MCF 10A (cell line): Measurements from ENCODE around the gene HECTD2. TPM values are rescaled to one million over a fixed set of nuclear protein-coding genes. Genes with fewer than 3 reads are reported as not detected.

Experiments used
- BruUV-seq: library from RNA; stranded (reverse); fragments of 400-500 nt; replicated peaks from 2 replicates; lab custom pipeline; 2021; lab: Mats Ljungman, UMichigan
- CTCF ChIA-PET: fragments of 300-600 bp; sonication (Branson Sonifier 250); formaldehyde crosslinking; extraction: SDS; loops from one replicate; lab custom pipeline; 2021; ENCODE audit warnings: antibody characterized with exemption, inconsistent platforms; lab: Yijun Ruan, JAX
- POLR2A ChIA-PET: fragments of 300-600, 350-650 bp; sonication (Branson Sonifier 250); formaldehyde crosslinking; extraction: SDS; loops from one replicate; lab custom pipeline; 2020; ENCODE audit warnings: antibody characterized with exemption, inconsistent platforms; lab: Yijun Ruan, JAX
- DNase-seq: peaks from one replicate; pipeline ENCODE4 v3.0.0-alpha.2; 2018; ENCODE audit not compliant: unreplicated experiment
- H3K27ac Mint-ChIP-seq: one replicate; pipeline ENCODE4 v1.8.0; 2022; ENCODE audit warnings: mild to moderate bottlenecking, low read depth, mixed read lengths; ENCODE audit not compliant: unreplicated experiment
- H3K27me3 Mint-ChIP-seq: one replicate; pipeline ENCODE4 v1.8.0; 2022; ENCODE audit warnings: mixed read lengths; ENCODE audit not compliant: insufficient read depth, unreplicated experiment
- H3K36me3 Mint-ChIP-seq: one replicate; pipeline ENCODE4 v1.8.0; 2022; ENCODE audit warnings: mild to moderate bottlenecking, moderate library complexity, mixed read lengths; ENCODE audit not compliant: insufficient read depth, unreplicated experiment
- H3K4me1 Mint-ChIP-seq: one replicate; pipeline ENCODE4 v1.8.0; 2022; ENCODE audit warnings: mixed read lengths; ENCODE audit not compliant: insufficient read depth, unreplicated experiment
- H3K4me3 Mint-ChIP-seq: one replicate; pipeline ENCODE4 v1.8.0; 2022; ENCODE audit warnings: mild to moderate bottlenecking, moderate library complexity, mixed read lengths; ENCODE audit not compliant: unreplicated experiment
- H3K9me3 Mint-ChIP-seq: one replicate; pipeline ENCODE4 v1.8.0; 2022; ENCODE audit warnings: mixed read lengths; ENCODE audit not compliant: unreplicated experiment
- intact Hi-C: fragments of 100-400 bp; cut with micrococcal nuclease; formaldehyde crosslinking; loops from 2 replicates; pipeline ENCODE4 v1.14.1; 2022
- total RNA-seq: library from RNA; stranded (reverse); gene quantifications from 2 replicates; pipeline ENCODE4 v1.2.3, GENCODE V29; 2022
- TF ChIP-seq, protein P1 (sequence below): fragments of 200-600 bp; IDR thresholded peaks from one replicate; pipeline ENCODE4 v1.8.0; 2022; ENCODE audit warnings: antibody characterized with exemption, mild to moderate bottlenecking; ENCODE audit not compliant: unreplicated experiment

The HECTD2 gene
- total RNA-seq, 1 experiment from 2014 or later: 5.9 TPM

- DNase-seq: no peak
- Mint-ChIP-seq H3K4me3 (no peak overlapping the region), H3K9me3 (no peaks in the 10 kb centered on the region), H3K36me3 (no peaks in the 10 kb centered on the region), H3K27me3 (no peaks in the 10 kb centered on the region), H3K27ac (no peak overlapping the region), H3K4me1 (peaks cover 24% of the 10 kb centered on the region)
- no TSS peak for BruUV-seq
- POLR2A ChIA-PET: interaction anchor here (0.7 kb wide), 1 partner anchor 8 kb away, joined by 3 read pairs; no protein-coding TSS in a partner anchor
- CTCF ChIA-PET: no interaction called here
- TF ChIP-seq, protein P1, sequence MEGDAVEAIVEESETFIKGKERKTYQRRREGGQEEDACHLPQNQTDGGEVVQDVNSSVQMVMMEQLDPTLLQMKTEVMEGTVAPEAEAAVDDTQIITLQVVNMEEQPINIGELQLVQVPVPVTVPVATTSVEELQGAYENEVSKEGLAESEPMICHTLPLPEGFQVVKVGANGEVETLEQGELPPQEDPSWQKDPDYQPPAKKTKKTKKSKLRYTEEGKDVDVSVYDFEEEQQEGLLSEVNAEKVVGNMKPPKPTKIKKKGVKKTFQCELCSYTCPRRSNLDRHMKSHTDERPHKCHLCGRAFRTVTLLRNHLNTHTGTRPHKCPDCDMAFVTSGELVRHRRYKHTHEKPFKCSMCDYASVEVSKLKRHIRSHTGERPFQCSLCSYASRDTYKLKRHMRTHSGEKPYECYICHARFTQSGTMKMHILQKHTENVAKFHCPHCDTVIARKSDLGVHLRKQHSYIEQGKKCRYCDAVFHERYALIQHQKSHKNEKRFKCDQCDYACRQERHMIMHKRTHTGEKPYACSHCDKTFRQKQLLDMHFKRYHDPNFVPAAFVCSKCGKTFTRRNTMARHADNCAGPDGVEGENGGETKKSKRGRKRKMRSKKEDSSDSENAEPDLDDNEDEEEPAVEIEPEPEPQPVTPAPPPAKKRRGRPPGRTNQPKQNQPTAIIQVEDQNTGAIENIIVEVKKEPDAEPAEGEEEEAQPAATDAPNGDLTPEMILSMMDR: no peak
- intact Hi-C loops: no loop called here
These were observed 146.8 kb downstream of the HECTD2 start for GRCh38 chr10:91556691-91557566.

- no peaks in the 10 kb centered on the region for H3K9me3 Mint-ChIP-seq
- peaks cover 24% of the 10 kb centered on the region for H3K4me1 Mint-ChIP-seq
- H3K27ac Mint-ChIP-seq: no peak overlapping the region
- no peak for DNase-seq
- ChIA-PET POLR2A (no interaction called here), CTCF (interaction anchor here (0.7 to 2.1 kb wide), 2 partner anchors 9 to 78 kb away, joined by 3 to 6 read pairs; no protein-coding TSS in a partner anchor)
- no peak overlapping the region for H3K4me3 Mint-ChIP-seq
- H3K27me3 Mint-ChIP-seq: no peaks in the 10 kb centered on the region
- TF ChIP-seq, protein P1: no peak
- no TSS peak for BruUV-seq
- intact Hi-C loops: no loop called here
- H3K36me3 Mint-ChIP-seq: no peaks in the 10 kb centered on the region
These were observed 147.5 kb downstream of the HECTD2 start for GRCh38 chr10:91557651-91558111.

GRCh38 chr10:91558473-91558872, 148.3 kb downstream of the HECTD2 start:
- CTCF ChIA-PET: interaction anchor here (0.6 to 2.1 kb wide), 3 partner anchors 8 to 135 kb away, joined by 3 to 6 read pairs (median 3); no protein-coding TSS in a partner anchor
- H3K4me1 Mint-ChIP-seq: peaks cover 24% of the 10 kb centered on the region
- H3K9me3 Mint-ChIP-seq: no peaks in the 10 kb centered on the region
- DNase-seq: no peak
- H3K27me3 Mint-ChIP-seq: no peaks in the 10 kb centered on the region
- POLR2A ChIA-PET: interaction anchor here (0.6 kb wide), 1 partner anchor 47 kb away, joined by 3 read pairs; no protein-coding TSS in a partner anchor
- H3K36me3 Mint-ChIP-seq: no peaks in the 10 kb centered on the region
- H3K27ac Mint-ChIP-seq: no peak overlapping the region
- no TSS peak for BruUV-seq
- intact Hi-C loops: no loop called here
- H3K4me3 Mint-ChIP-seq: no peak overlapping the region
- TF ChIP-seq, protein P1: no peak

- no TSS peak for BruUV-seq
- H3K9me3 Mint-ChIP-seq: no peaks in the 10 kb centered on the region
- CTCF ChIA-PET: interaction anchor here (2.1 kb wide), 1 partner anchor 77 kb away, joined by 6 read pairs; no protein-coding TSS in a partner anchor
- no peaks in the 10 kb centered on the region for H3K36me3 Mint-ChIP-seq
- DNase-seq: no peak
- peaks cover 24% of the 10 kb centered on the region for H3K4me1 Mint-ChIP-seq
- TF ChIP-seq, protein P1: no peak
- no peak overlapping the region for H3K4me3 Mint-ChIP-seq
- no peak overlapping the region for H3K27ac Mint-ChIP-seq
- intact Hi-C loops: no loop called here
- no peaks in the 10 kb centered on the region for H3K27me3 Mint-ChIP-seq
- POLR2A ChIA-PET: no interaction called here
These were observed 149.0 kb downstream of the HECTD2 start for GRCh38 chr10:91559169-91559568.
